GM21526 (cell line): ENCODE measurements around the gene TBCEL.
"Not testable (repeated sequence)": the region's sequence is repeated elsewhere in the genome, so short reads cannot be mapped to it uniquely, and the experiment has no call there.

ENCODE experiments used
- ATAC-seq: cut with Tn5 transposase; IDR thresholded peaks from one replicate; pipeline ENCODE4 v1.9.1; 2021; ENCODE audit warnings: moderate library complexity; ENCODE audit not compliant: unreplicated experiment, low FRiP score

The TBCEL gene

DNA sequence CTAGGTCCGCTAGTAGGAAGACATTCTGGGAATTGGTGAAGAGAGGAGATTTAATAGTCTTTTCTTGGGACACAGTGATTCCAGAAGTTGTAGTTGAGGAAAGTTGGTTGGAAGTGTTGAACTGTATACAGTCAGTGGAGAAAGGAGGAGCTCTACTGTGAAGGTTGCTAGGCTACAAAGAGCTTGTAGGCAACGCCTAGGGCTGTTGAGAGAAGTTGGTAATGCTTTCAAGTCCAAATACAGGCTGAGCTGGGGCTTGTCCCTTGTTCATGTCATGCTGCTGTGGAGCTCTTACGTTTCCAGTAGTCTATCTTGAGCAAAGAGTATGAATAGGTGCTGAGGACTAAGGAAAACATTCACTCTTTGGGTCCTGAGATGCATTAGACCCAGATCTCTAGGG, 1.1 kb downstream of the TBCEL start:
- no peak for ATAC-seq

DNA sequence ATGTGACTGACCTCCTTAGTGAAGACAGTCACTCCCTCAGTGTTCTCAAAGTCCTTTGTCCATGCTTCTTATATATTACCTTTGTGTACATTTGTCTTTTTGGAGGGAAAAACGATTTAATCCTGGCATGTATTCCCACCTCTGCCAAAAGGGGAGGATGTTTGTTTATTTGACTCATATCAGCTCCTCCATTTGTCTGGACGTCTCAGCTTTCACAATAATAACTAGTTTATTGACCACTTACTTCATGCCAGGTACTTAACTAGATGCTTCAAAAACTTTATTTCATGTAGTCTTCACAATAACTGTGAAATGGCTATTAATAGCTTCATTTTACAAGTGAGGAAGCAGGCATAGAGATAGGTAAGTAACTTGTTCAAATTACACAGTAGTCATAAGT, 5.3 kb downstream of the TBCEL start:
- no peak for ATAC-seq

DNA sequence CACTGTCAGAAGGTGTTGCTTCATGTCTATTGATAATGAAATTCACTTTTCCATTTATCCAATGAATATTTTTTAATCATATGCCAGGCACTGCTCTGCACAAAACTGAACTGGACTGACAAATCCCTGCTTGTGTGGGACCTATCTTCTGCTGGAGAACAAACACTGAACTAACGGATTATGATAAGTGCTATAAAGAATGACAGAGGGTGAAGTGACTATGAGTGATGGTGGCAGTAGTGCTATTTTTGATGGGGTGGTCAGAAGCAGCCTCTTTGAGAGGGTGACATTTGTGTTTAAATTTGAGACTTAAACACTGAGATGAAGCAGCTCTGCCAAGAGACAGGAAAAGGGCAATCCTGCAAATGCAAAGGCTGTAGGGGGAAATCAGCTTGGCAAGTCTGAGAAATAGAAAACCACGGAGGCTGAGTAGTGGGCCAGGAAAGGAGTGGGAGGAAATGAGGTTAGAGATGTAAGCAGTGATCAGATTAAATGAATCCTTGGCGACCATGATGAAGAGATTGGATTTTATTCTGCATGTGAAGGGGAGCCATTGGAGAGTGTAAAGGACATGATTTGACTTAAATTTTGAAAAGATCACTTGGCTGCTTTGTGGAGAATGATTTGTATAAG, 6.0 kb downstream of the TBCEL start:
- ATAC-seq = no peak

DNA sequence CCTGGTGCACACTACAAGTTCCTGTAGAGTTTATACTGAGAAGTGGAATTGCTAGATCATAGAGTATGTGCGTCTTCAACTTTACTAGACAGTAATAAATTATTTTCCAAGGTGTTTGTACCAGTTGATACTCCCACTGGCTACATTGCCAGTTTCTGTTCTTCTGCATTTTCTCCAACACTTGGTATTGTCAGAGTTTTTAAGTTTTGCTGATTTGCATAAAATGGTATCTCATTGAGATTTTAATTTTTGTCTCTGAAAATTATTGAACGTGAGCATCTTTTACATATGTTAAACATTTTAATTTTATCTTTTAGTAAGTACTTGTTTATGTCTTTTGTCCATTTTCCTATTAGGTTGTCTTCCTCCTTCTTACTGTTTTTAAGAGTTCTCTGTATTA, 7.3 kb downstream of the TBCEL start:
- no peak for ATAC-seq

DNA sequence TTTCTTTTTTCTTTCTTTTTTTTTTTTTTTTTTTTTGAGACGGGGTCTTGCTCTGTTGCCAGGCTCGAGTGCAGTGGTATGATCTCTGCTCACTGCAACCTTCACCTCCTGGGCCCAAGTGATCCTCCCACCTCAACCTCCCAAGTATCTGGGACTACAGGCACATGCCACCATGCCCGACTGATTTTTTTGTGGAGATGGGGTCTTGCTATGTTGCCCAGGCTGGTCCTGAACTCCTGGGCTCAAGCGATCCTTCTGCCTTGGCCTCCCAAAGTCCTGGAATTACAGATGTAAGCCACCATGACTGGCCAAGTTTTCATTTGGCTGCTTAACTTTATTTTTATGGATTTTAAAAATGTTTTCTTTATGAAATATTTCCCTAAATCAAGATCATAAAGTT, 7.7 kb downstream of the TBCEL start:
- ATAC-seq = not testable (repeated sequence)

DNA sequence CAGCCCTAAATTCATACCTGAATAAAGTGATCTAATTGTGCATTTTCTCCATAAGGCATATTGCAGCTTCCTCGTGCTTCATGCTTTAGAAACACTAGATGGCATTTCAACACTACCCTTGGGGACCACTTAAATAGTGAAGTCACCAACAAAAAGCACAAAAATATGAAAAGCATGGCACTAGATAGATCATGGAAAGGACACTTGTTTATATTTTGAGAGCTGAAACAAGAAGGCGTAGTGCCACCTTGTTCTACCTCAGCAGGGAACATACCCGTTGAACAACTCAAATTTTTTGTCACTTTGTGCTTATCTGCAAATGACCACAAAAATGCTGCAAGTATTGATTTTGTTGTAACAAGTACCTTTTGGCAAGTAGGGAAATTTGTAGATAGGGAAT, 8.6 kb downstream of the TBCEL start:
- ATAC-seq = no peak

DNA sequence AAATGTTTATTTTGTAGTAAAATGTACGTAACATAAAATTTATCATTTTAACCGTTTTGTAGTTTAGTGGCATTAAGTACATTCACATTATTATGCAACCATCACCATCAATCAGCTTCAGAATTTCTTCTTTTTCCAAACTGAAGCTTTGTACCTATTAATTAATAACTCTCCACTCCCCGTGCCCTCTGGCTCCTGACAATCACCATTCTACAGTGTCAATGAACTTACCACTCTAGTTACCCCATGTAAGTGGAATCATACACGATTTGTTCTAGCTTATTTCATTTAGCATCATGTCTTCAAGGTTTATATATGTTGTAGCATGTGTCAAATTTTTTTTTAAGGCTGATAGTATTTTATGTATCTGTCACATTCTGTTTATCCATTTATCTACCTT, 9.7 kb downstream of the TBCEL start:
- ATAC-seq = no peak

DNA sequence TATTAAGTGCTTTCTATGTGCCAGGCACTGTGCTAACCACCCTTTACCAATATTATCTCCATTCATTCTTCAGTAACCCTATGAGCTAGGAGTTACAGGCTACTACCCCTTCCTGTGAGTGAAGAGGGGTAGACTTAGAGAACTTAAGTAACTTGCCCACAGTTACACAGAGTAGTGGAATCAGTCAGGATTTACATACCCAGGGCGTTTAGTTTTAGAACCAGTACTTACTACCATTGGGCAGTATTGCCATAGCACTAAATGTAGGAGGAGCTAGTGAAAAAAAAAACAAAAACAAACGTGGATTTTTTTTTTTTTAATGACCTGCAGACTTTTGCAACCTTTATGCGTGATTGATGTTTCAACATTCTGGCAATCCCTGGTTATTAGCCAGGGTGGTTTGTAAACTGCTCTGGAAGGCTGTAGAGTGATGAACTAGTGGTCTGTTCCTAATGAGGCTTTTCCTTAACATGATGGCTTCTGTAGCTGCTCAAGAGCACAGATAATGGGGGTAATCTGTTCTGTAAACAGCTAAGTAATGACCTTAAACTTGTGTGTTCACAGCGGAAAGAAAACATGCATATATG, 11.4 kb downstream of the TBCEL start:
- ATAC-seq = no peak

DNA sequence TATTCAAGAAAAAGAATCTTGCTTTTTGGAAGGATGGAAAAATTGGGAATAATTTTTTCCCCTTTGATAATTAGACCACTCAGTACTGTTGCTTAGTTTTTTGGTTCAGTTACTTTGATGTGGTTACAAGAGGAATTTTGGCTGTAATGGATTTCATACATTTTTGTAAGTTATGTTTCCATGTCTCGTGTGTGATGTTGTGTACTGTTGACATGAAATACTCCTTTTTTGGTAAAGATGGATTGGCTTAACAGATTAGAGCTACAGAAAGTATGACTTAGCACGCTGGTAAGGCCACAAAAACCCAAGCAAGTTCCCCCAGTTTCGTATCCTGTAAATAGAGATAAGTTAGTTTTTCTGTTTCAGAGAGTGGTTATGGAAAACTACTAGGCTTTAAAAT, 11.9 kb downstream of the TBCEL start:
- ATAC-seq = no peak

DNA sequence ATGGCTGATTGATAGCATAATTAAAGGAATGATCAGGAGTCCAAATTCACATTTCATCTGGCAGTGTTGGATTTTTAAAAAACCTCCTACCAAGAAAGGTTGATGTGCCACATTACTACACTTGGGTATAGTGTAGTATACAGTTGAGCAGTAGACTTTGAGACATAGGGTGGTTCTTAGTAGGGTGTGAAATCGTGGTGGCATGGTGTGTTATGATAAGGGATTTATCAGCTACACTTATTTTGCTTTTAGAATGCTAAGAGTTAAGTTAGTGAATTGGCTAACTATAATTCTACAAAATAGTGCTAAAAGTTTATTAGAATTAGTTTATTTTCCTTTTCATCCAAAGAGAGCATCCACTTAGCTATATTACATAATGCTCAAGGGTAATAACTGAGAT, 13.1 kb downstream of the TBCEL start:
- no peak for ATAC-seq

DNA sequence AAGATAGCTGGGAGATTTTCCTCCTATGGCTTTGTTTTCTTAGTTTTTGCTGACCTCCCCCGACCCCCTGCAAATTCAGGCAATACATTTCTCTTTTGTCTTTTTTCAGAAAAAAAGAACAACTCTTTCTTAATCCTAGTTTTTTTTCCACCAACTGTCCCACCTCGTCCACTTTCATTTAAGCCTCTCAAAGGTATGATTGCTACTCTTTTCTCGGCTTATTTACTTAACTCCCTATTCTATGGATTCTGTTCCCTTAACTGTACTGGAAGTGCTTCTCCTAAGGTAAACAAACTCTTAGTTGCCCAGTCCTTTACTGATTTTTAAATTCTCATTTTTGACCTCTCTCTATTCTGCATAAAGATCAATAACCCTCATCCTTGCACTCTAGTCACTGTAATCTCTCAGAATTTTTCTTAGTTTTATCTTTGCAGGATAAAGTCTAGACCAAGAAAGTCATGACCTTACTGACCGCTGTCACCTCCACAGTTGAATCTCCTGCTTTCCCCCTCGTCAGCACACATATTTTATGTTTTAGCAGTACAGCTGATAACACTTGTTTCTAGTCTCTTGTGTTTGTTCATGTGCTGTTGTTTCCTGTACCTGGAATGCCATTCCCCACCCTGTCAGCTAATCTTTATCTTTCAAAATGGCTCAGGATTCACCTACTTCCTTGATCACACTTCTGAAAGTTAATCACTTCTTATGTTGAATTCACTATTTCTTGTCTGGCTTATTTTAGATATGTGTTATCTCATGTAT, 14.9 kb downstream of the TBCEL start:
- no peak for ATAC-seq

DNA sequence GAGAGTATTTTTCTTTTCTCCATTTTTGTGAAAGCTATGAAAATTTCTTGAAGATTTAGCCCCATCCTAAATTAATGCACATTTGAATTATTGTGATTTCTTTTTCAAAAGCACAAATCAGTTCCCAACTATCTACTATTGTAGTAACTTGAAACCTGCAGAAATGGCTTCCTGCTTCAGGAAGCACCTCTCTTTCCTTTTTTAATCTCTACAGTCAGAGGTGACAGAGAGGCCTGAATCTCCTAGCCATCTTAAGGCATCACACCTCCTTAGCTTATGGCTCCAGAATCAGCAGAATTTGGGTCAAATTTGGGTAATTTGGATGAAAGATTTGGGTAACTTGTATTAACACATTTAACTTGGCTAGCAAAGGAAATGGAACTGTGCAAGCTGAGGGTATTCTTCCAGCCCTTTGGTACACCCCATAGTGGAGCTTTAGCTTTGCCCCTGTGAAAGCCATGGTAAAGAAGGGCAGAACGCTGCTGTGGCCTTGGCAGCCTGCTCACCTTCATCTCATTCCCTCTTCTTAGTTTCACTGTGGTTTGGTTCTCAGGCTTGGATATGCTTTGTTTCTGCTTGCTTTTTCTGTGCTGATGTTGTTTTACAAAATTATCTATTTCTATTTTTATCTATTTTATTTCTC, 16.2 kb downstream of the TBCEL start:
- ATAC-seq = no peak

DNA sequence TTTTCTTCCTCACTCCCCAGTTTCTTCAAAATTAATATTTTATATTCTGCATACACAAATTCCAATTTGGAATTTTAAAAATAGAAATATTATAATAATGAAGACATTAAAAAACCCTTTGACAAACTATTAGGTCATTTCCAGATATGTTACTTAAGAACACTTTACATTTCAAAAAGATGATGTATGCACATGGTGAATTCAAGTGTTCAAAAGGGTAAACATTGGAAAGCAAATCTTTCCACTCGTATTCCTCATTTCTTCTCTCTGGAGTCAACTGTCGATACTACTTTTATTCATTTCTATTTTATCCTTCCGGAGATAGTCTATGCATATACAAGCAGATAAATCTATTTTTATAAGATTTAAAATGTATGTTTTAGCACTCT, 16.7 kb downstream of the TBCEL start:
- ATAC-seq = no peak

DNA sequence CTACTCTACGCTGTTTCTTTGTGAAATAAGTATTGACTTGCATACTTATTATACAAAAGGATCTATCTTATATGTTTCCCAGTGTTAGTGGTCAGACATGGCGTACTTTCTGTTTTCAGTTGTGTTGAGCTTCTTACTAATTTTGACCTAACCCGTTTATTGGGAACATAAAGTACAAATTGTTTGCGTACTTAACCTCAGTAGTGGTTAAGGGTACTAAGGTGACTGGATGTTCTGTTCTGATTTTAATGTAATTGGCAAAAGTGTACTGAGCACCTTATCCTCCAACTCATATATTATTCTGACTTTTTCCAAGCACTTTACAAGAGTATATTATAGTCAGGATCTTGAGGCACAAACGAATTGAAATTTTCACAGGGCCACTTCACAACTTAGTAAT, 17.2 kb downstream of the TBCEL start:
- ATAC-seq = no peak

DNA sequence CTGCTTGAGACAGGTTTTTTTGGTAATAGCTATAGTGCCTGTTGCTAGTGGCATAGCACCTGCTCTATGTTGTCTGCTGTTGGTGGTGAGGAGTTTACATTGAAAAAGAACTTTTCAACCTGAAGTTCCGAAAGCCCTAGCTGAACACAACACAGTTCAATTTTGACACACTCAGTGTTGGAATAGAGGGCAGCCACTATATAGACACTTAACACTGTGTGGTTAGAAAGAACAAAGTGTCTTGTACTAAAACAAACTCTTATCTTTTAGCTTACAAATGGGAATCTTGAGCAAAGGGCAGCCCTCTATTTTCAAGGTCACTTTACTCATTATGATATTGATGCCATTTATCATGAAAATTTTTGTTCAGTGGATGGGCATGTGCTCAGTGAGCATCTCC, 18.4 kb downstream of the TBCEL start:
- ATAC-seq = no peak

DNA sequence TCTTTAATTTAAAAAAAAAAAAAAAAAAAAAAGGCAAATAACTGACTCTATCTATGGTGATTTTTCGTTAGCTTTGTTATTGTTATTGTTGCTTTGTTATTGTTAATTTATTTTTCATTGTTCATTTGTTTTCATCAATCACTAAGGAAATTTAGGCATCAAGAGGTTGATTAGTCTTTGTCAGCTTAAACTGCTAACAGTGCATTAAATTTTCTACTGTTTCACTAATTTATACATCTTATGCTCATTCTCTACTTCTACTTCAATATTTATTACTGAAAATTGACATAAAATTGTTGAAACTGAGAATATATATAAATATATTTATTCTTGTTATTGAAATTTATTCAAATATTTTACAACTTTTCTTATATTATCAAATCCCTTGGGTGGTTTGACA, 24.0 kb downstream of the TBCEL start:
- ATAC-seq = no peak

DNA sequence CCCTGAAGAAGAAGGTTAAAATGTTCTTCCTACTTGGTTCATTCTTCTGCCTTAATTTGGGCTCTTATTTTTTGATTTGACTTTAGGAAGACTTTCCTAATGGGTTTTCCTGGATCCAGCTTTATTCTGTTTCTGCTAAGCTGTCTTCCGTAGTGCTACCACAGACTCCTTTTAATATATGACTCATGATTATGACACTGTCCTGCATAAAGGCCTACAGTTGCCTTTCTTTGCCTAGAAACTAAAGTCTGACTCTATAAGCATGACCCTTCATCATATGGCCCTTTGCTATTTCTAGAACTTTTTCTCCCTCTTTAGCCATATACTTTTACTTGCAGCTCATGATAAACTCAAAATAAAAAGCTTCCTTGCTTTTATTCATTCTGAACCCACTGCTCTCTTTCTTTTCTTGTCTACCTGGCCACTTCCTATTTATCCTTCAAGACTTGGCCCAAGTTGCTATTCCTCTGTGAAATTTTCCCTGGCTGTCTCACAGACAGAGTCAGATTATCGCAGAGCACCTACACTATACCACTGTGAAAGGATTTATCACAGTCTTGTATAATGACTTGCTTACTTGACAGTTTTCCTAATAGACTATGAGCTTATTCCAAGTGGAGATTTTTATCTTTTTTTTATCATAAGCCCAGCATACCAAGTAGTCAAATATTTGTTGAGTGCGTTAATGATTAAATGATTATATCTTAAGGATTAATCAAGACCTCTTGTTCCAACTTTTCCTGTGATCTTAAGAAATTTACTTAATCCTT, 24.7 kb downstream of the TBCEL start:
- ATAC-seq = no peak

DNA sequence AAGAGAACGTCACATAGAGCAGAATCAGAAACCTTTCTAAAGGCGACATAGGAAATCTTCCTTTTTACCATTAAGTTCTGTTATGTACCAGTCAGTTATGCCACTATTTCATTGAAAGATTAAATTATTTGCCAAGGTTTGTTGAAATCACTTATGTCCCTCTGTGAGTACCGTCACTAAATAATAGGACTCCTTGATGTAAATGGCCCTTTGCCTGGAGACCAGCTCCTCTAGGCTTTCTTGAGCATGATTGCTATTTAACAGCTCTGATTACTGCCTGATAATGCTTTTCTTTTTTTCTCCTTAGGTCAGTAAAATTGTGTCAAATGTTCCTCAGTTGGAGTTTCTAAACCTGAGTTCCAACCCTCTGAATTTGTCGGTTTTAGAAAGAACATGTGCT, 29.3 kb downstream of the TBCEL start:
- no peak for ATAC-seq

DNA sequence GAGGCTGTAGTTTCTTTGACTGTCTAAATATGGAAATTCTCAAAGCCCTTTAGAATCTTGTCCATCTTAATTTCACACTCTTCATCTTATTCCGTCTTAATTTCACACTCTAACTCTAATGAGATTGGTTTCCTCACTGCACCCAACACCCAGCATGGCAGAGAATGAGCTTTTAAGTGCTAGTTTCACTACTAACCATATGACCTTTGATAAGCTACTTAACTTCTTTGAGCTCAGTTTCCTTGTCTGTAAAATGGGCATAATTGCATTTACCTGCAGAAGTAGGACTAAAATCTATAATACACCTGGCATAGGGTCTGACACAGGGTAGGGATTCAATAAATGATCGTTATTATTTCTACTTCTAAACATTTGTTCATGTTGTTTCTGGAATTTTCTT, 30.4 kb downstream of the TBCEL start:
- ATAC-seq = no peak

DNA sequence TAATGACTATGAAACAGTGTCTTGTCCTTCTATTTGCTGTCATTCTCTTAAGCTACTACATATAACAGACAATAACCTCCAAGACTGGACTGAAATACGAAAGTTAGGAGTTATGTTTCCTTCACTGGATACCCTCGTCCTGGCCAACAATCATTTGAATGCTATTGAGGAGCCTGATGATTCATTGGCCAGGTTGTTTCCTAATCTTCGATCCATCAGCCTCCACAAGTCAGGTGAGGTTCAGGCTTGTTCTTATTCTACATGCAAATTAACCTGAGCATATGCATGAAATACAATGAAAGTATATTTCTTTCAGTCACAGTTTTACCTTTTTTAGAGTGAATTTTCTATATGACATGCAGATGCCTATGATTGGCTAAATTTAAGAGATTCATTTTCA, 31.2 kb downstream of the TBCEL start:
- no peak for ATAC-seq

DNA sequence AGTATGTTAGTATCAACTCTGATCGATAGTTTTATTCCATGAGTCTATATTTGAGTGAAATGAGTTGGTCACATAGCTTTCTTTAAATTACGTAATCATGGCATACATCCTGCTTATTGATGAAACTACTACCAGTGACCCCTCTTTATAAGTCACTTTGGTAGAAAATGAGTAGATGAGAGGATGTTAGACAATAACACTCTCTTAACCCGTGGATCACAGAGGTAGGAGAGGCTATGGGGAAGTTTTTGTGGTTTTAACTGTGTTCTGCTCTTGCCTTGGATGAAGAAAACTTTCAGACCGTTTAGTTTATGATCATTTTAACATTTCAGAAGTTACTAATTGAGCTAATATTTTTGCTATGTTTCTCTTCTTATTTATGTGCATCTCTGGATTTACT, 34.0 kb downstream of the TBCEL start:
- no peak for ATAC-seq
